KMS-11 (cell line): ENCODE data around the gene PELI3.
"Not testable (repeated sequence)": the region's sequence is repeated elsewhere in the genome, so short reads cannot be mapped to it uniquely, and the experiment has no call there.

Experiments used
- H2AFZ ChIP-seq: fragments of 200-600 bp; sonication (generic); 2 replicates; pipeline ENCODE4 v1.6.1; 2016; ENCODE audit warnings: antibody characterized with exemption, mixed run types, low read depth
- H3K27ac ChIP-seq: fragments of 200-600 bp; sonication (generic); 2 replicates; pipeline ENCODE4 v1.6.1; 2016; ENCODE audit warnings: mild to moderate bottlenecking, mixed run types
- H3K27me3 ChIP-seq: fragments of 200-600 bp; sonication (generic); 2 replicates; pipeline ENCODE4 v1.6.1; 2017; ENCODE audit warnings: mild to moderate bottlenecking, low read depth, mixed run types, moderate library complexity; ENCODE audit not compliant: insufficient read depth
- H3K36me3 ChIP-seq: fragments of 200-600 bp; sonication (generic); 2 replicates; pipeline ENCODE4 v1.6.1; 2017; ENCODE audit warnings: mild to moderate bottlenecking, mixed run types; ENCODE audit not compliant: insufficient read depth
- H3K4me1 ChIP-seq: fragments of 200-600 bp; sonication (generic); 2 replicates; pipeline ENCODE4 v1.6.1; 2016; ENCODE audit warnings: mild to moderate bottlenecking, low read depth, mixed run types; ENCODE audit not compliant: poor library complexity, severe bottlenecking
- H3K4me2 ChIP-seq: fragments of 200-600 bp; sonication (generic); 2 replicates; pipeline ENCODE4 v1.7.0; 2016; ENCODE audit warnings: mild to moderate bottlenecking, mixed run types
- H3K4me3 ChIP-seq: fragments of 200-600 bp; sonication (generic); IDR thresholded peaks from 2 replicates; pipeline ENCODE4 v1.6.1; 2017; ENCODE audit warnings: low read depth, low read length, mixed read lengths; ENCODE audit not compliant: insufficient read depth
- H3K79me2 ChIP-seq: fragments of 200-600 bp; sonication (generic); 2 replicates; pipeline ENCODE4 v1.6.1; 2016; ENCODE audit warnings: low read depth, mixed run types; ENCODE audit not compliant: insufficient read depth
- H3K9ac ChIP-seq: fragments of 200-600 bp; sonication (generic); 2 replicates; pipeline ENCODE4 v1.6.1; 2016; ENCODE audit warnings: mild to moderate bottlenecking, mixed run types
- H4K20me1 ChIP-seq: fragments of 200-600 bp; sonication (generic); 2 replicates; pipeline ENCODE4 v1.6.1; 2016; ENCODE audit warnings: mild to moderate bottlenecking, mixed run types; ENCODE audit not compliant: insufficient read depth
- TF ChIP-seq, protein P1 (sequence below): fragments of 200-600 bp; sonication (generic); conservative IDR thresholded peaks from 2 replicates; pipeline ENCODE4 v1.6.1; 2017; ENCODE audit warnings: low read depth, mild to moderate bottlenecking, antibody characterized with exemption, low read length, moderate library complexity, mixed read lengths

The PELI3 gene

DNA sequence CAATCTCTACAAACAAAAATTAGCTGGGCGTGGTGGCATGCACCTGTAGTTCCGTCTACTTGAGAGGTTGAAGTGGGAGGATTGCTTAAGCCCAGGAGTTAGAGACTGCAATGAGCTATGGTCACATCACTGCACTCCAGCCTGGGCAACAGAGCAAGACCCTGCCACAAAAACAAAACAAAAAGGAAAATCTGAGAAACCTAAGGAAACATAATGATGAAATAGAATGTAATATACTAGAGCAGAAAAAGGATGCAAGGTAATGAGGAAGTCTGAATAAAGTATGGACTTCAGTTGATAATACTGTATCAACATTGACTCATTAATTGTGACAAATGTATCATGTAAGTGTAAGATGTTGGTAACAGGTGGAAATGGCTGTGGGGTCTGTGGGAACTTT, 37.8 kb upstream of the PELI3 start:
- H4K20me1 ChIP-seq, result no peaks in the 10 kb centered on the region
- H3K4me3 ChIP-seq, result no peak overlapping the region
- no peak overlapping the region for H3K4me2 ChIP-seq
- H3K27me3 ChIP-seq, result peaks cover 4% of the 10 kb centered on the region; the same call in 1 of the 2 replicates
- H3K9ac ChIP-seq, result no peak overlapping the region
- no peak overlapping the region for H2AFZ ChIP-seq
- TF ChIP-seq, protein P1, sequence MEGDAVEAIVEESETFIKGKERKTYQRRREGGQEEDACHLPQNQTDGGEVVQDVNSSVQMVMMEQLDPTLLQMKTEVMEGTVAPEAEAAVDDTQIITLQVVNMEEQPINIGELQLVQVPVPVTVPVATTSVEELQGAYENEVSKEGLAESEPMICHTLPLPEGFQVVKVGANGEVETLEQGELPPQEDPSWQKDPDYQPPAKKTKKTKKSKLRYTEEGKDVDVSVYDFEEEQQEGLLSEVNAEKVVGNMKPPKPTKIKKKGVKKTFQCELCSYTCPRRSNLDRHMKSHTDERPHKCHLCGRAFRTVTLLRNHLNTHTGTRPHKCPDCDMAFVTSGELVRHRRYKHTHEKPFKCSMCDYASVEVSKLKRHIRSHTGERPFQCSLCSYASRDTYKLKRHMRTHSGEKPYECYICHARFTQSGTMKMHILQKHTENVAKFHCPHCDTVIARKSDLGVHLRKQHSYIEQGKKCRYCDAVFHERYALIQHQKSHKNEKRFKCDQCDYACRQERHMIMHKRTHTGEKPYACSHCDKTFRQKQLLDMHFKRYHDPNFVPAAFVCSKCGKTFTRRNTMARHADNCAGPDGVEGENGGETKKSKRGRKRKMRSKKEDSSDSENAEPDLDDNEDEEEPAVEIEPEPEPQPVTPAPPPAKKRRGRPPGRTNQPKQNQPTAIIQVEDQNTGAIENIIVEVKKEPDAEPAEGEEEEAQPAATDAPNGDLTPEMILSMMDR, result no peak
- no peaks in the 10 kb centered on the region for H3K79me2 ChIP-seq
- no peak overlapping the region for H3K27ac ChIP-seq
- H3K36me3 ChIP-seq, result no peaks in the 10 kb centered on the region
- no peaks in the 10 kb centered on the region for H3K4me1 ChIP-seq

DNA sequence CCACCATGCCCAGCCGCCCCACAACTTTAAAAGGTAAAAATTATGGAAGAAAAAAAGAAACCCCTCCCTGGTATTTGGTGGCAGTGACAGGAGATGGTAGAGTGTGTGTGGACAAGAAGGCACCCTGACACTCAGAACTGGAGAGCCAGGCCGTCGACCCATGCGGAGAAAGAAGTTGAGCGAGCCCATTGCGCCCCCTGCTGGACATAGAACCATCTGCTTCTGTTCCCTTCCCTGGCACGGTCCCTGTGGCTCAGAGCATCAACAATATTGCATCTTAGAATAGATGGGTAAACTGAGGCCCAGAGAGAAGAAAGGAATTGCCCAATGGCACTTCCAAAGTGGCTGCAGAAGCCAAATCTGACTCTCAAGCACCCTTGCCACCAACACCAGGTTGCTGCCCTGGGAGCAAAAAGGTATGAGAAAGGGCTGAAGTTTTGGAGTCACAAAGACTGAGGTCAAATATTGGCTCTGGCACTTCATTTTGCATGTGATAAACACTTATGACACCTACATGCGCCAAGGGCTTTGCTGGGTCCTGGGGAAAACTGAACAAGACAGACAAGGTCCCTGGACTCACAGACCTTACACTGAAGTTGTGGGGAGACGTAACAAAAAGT, 36.6 kb upstream of the PELI3 start:
- Histone ChIP-seq H3K4me2 (no peak overlapping the region), H3K9ac (no peak overlapping the region), H3K27me3 (peaks cover 4% of the 10 kb centered on the region; the same call in 1 of the 2 replicates), H3K27ac (no peak overlapping the region), H3K79me2 (no peaks in the 10 kb centered on the region), H2AFZ (no peak overlapping the region), H4K20me1 (no peaks in the 10 kb centered on the region), H3K4me3 (no peak overlapping the region), H3K36me3 (no peaks in the 10 kb centered on the region), H3K4me1 (no peaks in the 10 kb centered on the region)
- TF ChIP-seq, protein P1, result peak; percentile 88

DNA sequence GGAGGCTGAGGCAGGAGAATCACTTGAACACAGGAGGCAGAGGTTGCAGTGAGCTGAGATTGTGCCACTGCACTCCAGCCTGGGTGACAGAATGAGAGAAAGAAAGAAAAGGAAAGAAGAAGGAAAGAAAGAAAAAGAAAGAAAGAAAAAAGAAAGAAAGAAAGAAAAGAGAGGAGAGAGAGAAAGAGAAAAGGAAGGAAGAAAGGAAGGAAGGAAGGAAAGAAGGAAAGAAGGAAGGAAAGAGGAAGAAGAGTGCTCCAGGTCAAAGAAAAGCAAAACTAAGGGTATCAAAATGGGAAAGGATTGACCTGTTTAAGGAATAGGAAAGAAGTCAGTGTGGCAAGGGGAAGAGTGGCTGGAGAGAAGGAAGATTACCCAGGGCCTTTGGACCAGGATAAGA, 35.4 kb upstream of the PELI3 start:
- H3K27me3 ChIP-seq, H3K79me2 ChIP-seq, H4K20me1 ChIP-seq, H3K4me3 ChIP-seq, H3K4me2 ChIP-seq, H2AFZ ChIP-seq, H3K9ac ChIP-seq, H3K36me3 ChIP-seq, H3K4me1 ChIP-seq, H3K27ac ChIP-seq: not testable (repeated sequence)

DNA sequence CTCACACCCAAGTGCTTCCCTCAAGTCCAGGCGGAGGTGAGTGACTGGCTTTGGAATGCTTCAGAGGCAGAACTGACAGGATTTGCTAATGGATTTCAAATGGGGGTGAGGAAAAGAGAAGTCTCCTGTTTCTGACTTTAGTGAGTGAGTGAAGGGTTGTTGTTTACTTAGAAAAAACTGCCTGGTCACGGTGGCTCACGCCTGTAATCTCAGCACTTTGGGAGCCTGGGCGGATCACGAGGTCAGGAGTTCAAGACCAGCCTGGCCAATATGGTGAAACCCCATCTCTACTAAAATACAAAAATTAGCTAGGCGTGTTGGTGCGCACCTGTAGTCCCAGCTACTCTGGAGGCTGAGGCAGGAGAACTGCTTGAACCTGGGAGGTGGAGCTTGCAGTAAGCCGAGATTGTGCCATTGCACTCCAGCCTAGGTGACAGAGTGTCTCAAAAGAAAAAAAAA, 34.8 kb upstream of the PELI3 start:
- not testable (repeated sequence) for H2AFZ ChIP-seq, H3K4me3 ChIP-seq, H3K36me3 ChIP-seq, H3K4me1 ChIP-seq, H3K4me2 ChIP-seq, H3K27ac ChIP-seq, H3K9ac ChIP-seq, H3K27me3 ChIP-seq, H3K79me2 ChIP-seq, H4K20me1 ChIP-seq

DNA sequence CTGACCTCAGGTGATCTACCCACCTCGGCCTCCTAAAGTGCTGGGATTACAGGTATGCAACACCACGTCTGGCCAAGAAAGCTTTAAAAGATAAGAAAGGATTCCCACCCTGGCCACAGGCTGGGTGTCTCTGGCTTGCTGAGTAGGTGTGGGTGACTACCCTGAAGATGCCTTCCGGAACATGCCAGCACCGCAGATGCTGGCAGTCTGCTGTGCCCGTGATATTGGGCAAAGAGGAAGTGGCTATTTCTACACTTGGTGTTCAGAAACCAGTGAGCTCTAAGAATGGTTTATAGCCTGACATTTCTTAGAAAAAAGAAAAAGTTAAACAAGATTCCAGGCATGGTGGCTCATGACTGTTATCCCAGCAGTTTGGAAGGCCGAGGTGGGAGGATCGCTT, 34.1 kb upstream of the PELI3 start:
- Histone ChIP-seq H3K4me1 (peaks cover 2% of the 10 kb centered on the region), H3K27me3 (no peaks in the 10 kb centered on the region), H2AFZ (no peak overlapping the region), H3K27ac (no peak overlapping the region), H3K4me2 (no peak overlapping the region), H3K36me3 (no peaks in the 10 kb centered on the region), H3K4me3 (no peak overlapping the region), H3K9ac (no peak overlapping the region), H3K79me2 (no peaks in the 10 kb centered on the region), H4K20me1 (no peaks in the 10 kb centered on the region)
- TF ChIP-seq, protein P1, result no peak
